IMR-90 (cell line): ENCODE data around the gene TTI1. TPM values are rescaled to one million over a fixed set of nuclear protein-coding genes. Genes with fewer than 3 reads are reported as not detected.

ENCODE experiments used
- ATAC-seq: fragments of 200-7000 bp; cut with Tn5 transposase; 2 replicates; pipeline ENCODE4 v1.9.1; 2020; ENCODE audit warnings: low read depth, mild to moderate bottlenecking, moderate library complexity
- BruUV-seq: library from RNA; stranded (reverse); fragments of 400-500 nt; replicated peaks from 2 replicates; lab custom pipeline; 2021; lab: Mats Ljungman, UMichigan
- CTCF ChIA-PET: fragments of 300-600 bp; formaldehyde crosslinking; extraction: SDS; loops from one replicate; lab custom pipeline; 2021; ENCODE audit warnings: antibody characterized with exemption; lab: Yijun Ruan, JAX
- POLR2A ChIA-PET: fragments of 300-600 bp; sonication (Branson Sonifier 250); formaldehyde crosslinking; loops from one replicate; lab custom pipeline; 2022; ENCODE audit warnings: antibody characterized with exemption; ENCODE audit not compliant: unreplicated experiment; lab: Charles Lee
- DNase-seq: peaks from one replicate; pipeline ENCODE4 v3.0.0; 2013
- H2AFZ ChIP-seq: replicated peaks from 2 replicates; pipeline ENCODE3; 2013; ENCODE audit warnings: low read length, mild to moderate bottlenecking; ENCODE audit not compliant: poor library complexity
- H2AK5ac ChIP-seq: 2 replicates; pipeline ENCODE4 v1.6.1; 2013; ENCODE audit warnings: low read depth, low read length, inconsistent platforms
- H2AK9ac ChIP-seq: replicated peaks from 2 replicates; pipeline ENCODE3; 2013; ENCODE audit warnings: mild to moderate bottlenecking, low read depth, low read length, moderate library complexity; ENCODE audit not compliant: poor library complexity
- H2BK120ac ChIP-seq: 2 replicates; pipeline ENCODE4 v1.6.1; 2013; ENCODE audit warnings: low read depth, low read length, inconsistent platforms
- H2BK15ac ChIP-seq: 3 replicates; pipeline ENCODE4 v1.6.1; 2013; ENCODE audit warnings: low read depth, low read length, inconsistent platforms
- H2BK20ac ChIP-seq: 2 replicates; pipeline ENCODE4 v1.6.1; 2013; ENCODE audit warnings: low read depth, mild to moderate bottlenecking, inconsistent platforms, low read length, moderate library complexity
- H2BK5ac ChIP-seq: 2 replicates; pipeline ENCODE4 v1.6.1; 2013; ENCODE audit warnings: mild to moderate bottlenecking, low read depth, low read length, inconsistent platforms; ENCODE audit not compliant: poor library complexity, severe bottlenecking
- H3K14ac ChIP-seq: replicated peaks from 2 replicates; pipeline ENCODE4 v1.6.1; 2013; ENCODE audit warnings: low read depth, low read length, inconsistent platforms
- H3K18ac ChIP-seq: 2 replicates; pipeline ENCODE4 v1.6.1; 2013; ENCODE audit warnings: low read depth, low read length, control low read depth
- H3K23ac ChIP-seq: 2 replicates; pipeline ENCODE4 v1.6.1; 2013; ENCODE audit warnings: low read depth, low read length, inconsistent platforms
- H3K27ac ChIP-seq: 2 replicates; pipeline ENCODE4 v1.5.1; 2013; ENCODE audit warnings: mild to moderate bottlenecking, control low read depth, low read length; ENCODE audit not compliant: insufficient read depth
- H3K27me3 ChIP-seq: 2 replicates; pipeline ENCODE4 v1.6.1; 2013; ENCODE audit warnings: low read length; ENCODE audit not compliant: control insufficient read depth, insufficient read depth
- H3K36me3 ChIP-seq: 2 replicates; pipeline ENCODE4 v1.6.1; 2013; ENCODE audit warnings: low read length, mixed read lengths; ENCODE audit not compliant: control insufficient read depth, insufficient read depth
- H3K4ac ChIP-seq: 2 replicates; pipeline ENCODE4 v1.6.1; 2013; ENCODE audit warnings: low read depth, low read length, inconsistent platforms
- H3K4me1 ChIP-seq: 2 replicates; pipeline ENCODE4 v1.6.1; 2013; ENCODE audit warnings: low read length, mixed read lengths; ENCODE audit not compliant: control insufficient read depth, insufficient read depth
- H3K4me2 ChIP-seq: 2 replicates; pipeline ENCODE4 v1.6.1; 2013; ENCODE audit warnings: low read depth, mild to moderate bottlenecking, control low read depth, low read length, moderate library complexity
- H3K4me3 ChIP-seq: 2 replicates; pipeline ENCODE4 v1.5.1; 2013; ENCODE audit warnings: low read depth, mild to moderate bottlenecking, control low read depth, low read length, moderate library complexity; ENCODE audit not compliant: insufficient read depth
- H3K56ac ChIP-seq: 2 replicates; pipeline ENCODE4 v1.6.1; 2013; ENCODE audit warnings: low read length, inconsistent platforms; ENCODE audit not compliant: insufficient read depth; ENCODE audit errors: extremely low read depth
- H3K79me1 ChIP-seq, 2 experiments: 2 replicates each; pipeline ENCODE4 v1.6.1; 2013; ENCODE audit warnings: low read length in 2 of 2, inconsistent platforms in 1 of 2, low read depth in 1 of 2
- H3K9ac ChIP-seq: 2 replicates; pipeline ENCODE4 v1.6.1; 2013; ENCODE audit warnings: low read depth, low read length, control low read depth
- H3K9me1 ChIP-seq: 2 replicates; pipeline ENCODE4 v1.6.1; 2013; ENCODE audit warnings: low read length, inconsistent platforms; ENCODE audit not compliant: insufficient read depth
- H3K9me3 ChIP-seq: 2 replicates; pipeline ENCODE4 v1.6.1; 2013; ENCODE audit warnings: low read length; ENCODE audit not compliant: control insufficient read depth, insufficient read depth
- H4K20me1 ChIP-seq: 2 replicates; pipeline ENCODE4 v1.6.1; 2013; ENCODE audit warnings: low read length, inconsistent platforms; ENCODE audit not compliant: insufficient read depth
- H4K5ac ChIP-seq: 2 replicates; pipeline ENCODE4 v1.6.1; 2013; ENCODE audit warnings: mild to moderate bottlenecking, low read depth, low read length, control low read depth
- H4K8ac ChIP-seq, 2 experiments: 2 replicates each; pipeline ENCODE4 v1.6.1; 2013; ENCODE audit warnings: low read depth in 2 of 2, low read length in 2 of 2, control low read depth in 1 of 2, inconsistent platforms in 1 of 2
- H4K91ac ChIP-seq: 2 replicates; pipeline ENCODE4 v1.6.1; 2013; ENCODE audit warnings: low read depth, low read length, inconsistent platforms; ENCODE audit not compliant: insufficient read depth
- MXI1 ChIP-seq: IDR thresholded peaks from 2 replicates; pipeline ENCODE4 v1.6.1; 2012; ENCODE audit warnings: low read depth, mild to moderate bottlenecking, low read length, moderate library complexity, borderline replicate concordance
- RFX5 ChIP-seq: IDR thresholded peaks from 2 replicates; pipeline ENCODE4 v1.8.0; 2012; ENCODE audit warnings: low read depth, mild to moderate bottlenecking, low read length, moderate library complexity
- WGBS, 2 experiments: methylation state at CpG; one replicate each; pipeline versions ENCODE4 v1.1.5 to v1.1.7; 2013; ENCODE audit warnings: missing lambda C conversion rate in 2 of 2; ENCODE audit not compliant: insufficient read length in 1 of 2; ENCODE audit errors: extremely low coverage in 2 of 2; 5-methylcytosine and 5-hydroxymethylcytosine counted together
- dilution Hi-C: fragments of 300-500 bp; cut with HindIII; formaldehyde crosslinking; loops from one replicate; pipeline ENCODE4 v1.14.3; 2018; ENCODE audit warnings: low sequenced_read_pairs; ENCODE audit not compliant: unreplicated experiment
- in situ Hi-C: fragments of 300-500 bp; cut with MboI; formaldehyde crosslinking; loops from 3 replicates; pipeline ENCODE4 v1.14.3; 2019; ENCODE audit warnings: low sequenced_read_pairs, inconsistent platforms, mixed read lengths
- intact Hi-C: fragments of 100-400 bp; cut with micrococcal nuclease; formaldehyde crosslinking; loops from 2 replicates; pipeline ENCODE4 v1.10.0; 2022
- polyA plus RNA-seq, 3 experiments: library from polyadenylated mRNA; depleted of rRNA; stranded (reverse); fragments of >200 nt; gene quantifications; 2 replicates each; pipeline ENCODE4 v1.2.3, GENCODE V29; 2012; ENCODE audit warnings: low replicate concordance in 1 of 3
- total RNA-seq: library from RNA; depleted of rRNA; stranded (reverse); fragments of >200 nt; gene quantifications from 2 replicates; pipeline ENCODE4 v1.2.3, GENCODE V29; 2012
- TF ChIP-seq, protein P1 (sequence below): conservative IDR thresholded peaks from 2 replicates; pipeline ENCODE4 v1.5.1; 2012; ENCODE audit warnings: mild to moderate bottlenecking, low read depth, low read length, improper control_type of control experiment

Gene TTI1
- total and polyA plus RNA-seq, 2 of the 4 experiments (the other 2 are of a cell fraction) = 12.5 to 17.6 TPM

DNA sequence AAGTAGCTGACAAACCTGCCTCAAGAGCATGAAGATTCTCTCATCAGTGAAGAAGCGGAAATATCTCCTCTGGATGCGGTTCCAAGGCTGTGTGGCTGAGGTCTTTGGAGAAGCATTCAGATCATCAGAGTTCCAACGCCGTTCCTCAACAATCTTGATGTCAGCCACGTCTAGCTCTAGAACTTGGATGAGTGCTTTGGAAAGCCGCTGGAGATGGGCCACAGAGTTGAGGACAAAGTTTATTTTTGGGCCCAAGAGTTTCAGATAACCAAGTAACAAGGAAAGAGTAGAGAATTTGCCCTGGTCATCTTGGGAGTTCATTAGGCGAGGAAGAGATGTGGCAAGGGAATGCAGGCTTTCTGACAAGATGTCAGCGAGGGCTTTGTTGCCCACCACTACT lies 20.9 kb downstream of the TTI1 start:
- dilution Hi-C loops (no loop called here), in situ Hi-C loops (no loop called here), intact Hi-C loops (no loop called here)
- POLR2A ChIA-PET = no interaction called here
- H3K9me1 ChIP-seq = peaks cover 8% of the 10 kb centered on the region
- H4K8ac ChIP-seq = no peak overlapping the region
- no peak overlapping the region for H2BK120ac ChIP-seq
- H2BK15ac ChIP-seq = no peak overlapping the region
- no peak overlapping the region for H4K5ac ChIP-seq
- 100% methylated on average over 1 of the region's 8 CpGs; no CpG with 5 or more reads in 1 of the 2 experiments for WGBS, 2 experiments
- DNase-seq = no peak
- no peak overlapping the region for H3K27ac ChIP-seq
- CTCF ChIA-PET = no interaction called here
- H3K4me2 ChIP-seq = no peak overlapping the region
- BruUV-seq = no TSS peak
- H2BK20ac ChIP-seq = no peak overlapping the region
- H3K27me3 ChIP-seq = no peaks in the 10 kb centered on the region
- no peak overlapping the region for H4K91ac ChIP-seq
- H3K9me3 ChIP-seq = peaks cover 2% of the 10 kb centered on the region
- ATAC-seq = no peak
- no peak overlapping the region for H2AK9ac ChIP-seq
- no peak overlapping the region for H3K56ac ChIP-seq
- H2BK5ac ChIP-seq = no peak overlapping the region
- H3K4ac ChIP-seq = no peak overlapping the region
- no peak overlapping the region for H3K9ac ChIP-seq
- H4K20me1 ChIP-seq = 0 out of 2 replicates have a peak, but pooled peaks cover 3% of the 10 kb centered on the region
- H3K14ac ChIP-seq = no peak overlapping the region
- H3K4me1 ChIP-seq = no peaks in the 10 kb centered on the region
- no peak overlapping the region for H3K18ac ChIP-seq
- H3K23ac ChIP-seq = no peak overlapping the region
- H3K79me1 ChIP-seq = peaks cover 54 to 58% of the 10 kb centered on the region in 2 experiments
- H3K36me3 ChIP-seq = peaks cover 30% of the 10 kb centered on the region
- TF ChIP-seq MXI1 (no peak), RFX5 (no peak)
- TF ChIP-seq, protein P1, sequence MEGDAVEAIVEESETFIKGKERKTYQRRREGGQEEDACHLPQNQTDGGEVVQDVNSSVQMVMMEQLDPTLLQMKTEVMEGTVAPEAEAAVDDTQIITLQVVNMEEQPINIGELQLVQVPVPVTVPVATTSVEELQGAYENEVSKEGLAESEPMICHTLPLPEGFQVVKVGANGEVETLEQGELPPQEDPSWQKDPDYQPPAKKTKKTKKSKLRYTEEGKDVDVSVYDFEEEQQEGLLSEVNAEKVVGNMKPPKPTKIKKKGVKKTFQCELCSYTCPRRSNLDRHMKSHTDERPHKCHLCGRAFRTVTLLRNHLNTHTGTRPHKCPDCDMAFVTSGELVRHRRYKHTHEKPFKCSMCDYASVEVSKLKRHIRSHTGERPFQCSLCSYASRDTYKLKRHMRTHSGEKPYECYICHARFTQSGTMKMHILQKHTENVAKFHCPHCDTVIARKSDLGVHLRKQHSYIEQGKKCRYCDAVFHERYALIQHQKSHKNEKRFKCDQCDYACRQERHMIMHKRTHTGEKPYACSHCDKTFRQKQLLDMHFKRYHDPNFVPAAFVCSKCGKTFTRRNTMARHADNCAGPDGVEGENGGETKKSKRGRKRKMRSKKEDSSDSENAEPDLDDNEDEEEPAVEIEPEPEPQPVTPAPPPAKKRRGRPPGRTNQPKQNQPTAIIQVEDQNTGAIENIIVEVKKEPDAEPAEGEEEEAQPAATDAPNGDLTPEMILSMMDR = no peak
- no peak overlapping the region for H2AFZ ChIP-seq
- no peak overlapping the region for H3K4me3 ChIP-seq
- no peak overlapping the region for H2AK5ac ChIP-seq
